Measurements from ENCODE around the gene BAIAP2L1.

BAIAP2L1 gene

DNA sequence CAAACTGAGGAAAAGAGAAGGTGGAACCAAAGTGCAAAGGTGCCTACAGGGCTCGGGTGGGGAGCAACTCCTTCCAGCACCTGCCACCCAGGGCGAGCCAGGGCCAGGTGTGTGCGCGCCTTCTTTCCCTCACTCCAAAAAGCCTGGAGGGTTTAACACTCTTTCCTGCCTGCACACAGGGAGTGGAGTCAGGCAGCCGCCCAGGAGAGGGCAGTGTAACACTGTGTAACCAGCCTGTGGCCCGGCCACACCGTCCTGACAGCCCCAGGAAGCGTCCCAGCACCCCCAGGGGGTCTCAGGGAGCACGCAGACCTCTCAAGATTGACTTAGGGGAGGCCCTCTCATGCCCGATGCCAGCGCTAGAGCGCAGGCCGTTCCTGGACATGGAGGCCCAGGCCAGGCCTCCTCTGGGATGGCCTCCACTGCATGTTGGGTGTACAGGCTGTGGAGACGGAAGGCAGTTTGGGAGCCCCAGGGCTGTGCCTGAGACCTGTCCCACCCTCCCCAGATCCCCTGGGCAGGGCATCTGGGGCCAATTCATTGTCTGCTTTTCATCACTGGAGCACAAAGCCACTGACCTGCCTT lies 106.0 kb downstream of the BAIAP2L1 start:
- TF ChIP-seq EP300 (IDR thresholded peaks at IDR 0.05; ENCODE audit: borderline replicate concordance), result no peak
- peak; percentile 91 for TF ChIP-seq RAD21 (IDR thresholded peaks at IDR 0.05; ENCODE audit: low read depth)

- TF ChIP-seq, protein P1, sequence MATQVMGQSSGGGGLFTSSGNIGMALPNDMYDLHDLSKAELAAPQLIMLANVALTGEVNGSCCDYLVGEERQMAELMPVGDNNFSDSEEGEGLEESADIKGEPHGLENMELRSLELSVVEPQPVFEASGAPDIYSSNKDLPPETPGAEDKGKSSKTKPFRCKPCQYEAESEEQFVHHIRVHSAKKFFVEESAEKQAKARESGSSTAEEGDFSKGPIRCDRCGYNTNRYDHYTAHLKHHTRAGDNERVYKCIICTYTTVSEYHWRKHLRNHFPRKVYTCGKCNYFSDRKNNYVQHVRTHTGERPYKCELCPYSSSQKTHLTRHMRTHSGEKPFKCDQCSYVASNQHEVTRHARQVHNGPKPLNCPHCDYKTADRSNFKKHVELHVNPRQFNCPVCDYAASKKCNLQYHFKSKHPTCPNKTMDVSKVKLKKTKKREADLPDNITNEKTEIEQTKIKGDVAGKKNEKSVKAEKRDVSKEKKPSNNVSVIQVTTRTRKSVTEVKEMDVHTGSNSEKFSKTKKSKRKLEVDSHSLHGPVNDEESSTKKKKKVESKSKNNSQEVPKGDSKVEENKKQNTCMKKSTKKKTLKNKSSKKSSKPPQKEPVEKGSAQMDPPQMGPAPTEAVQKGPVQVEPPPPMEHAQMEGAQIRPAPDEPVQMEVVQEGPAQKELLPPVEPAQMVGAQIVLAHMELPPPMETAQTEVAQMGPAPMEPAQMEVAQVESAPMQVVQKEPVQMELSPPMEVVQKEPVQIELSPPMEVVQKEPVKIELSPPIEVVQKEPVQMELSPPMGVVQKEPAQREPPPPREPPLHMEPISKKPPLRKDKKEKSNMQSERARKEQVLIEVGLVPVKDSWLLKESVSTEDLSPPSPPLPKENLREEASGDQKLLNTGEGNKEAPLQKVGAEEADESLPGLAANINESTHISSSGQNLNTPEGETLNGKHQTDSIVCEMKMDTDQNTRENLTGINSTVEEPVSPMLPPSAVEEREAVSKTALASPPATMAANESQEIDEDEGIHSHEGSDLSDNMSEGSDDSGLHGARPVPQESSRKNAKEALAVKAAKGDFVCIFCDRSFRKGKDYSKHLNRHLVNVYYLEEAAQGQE (IDR thresholded peaks at IDR 0.05; ENCODE audit: low read depth), result no peak
- TF ChIP-seq TEAD4 (IDR thresholded peaks at IDR 0.05), result no peak
- TF ChIP-seq, protein P2, sequence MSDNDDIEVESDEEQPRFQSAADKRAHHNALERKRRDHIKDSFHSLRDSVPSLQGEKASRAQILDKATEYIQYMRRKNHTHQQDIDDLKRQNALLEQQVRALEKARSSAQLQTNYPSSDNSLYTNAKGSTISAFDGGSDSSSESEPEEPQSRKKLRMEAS (IDR thresholded peaks at IDR 0.05), result no peak
- no peak for TF ChIP-seq EP300 (IDR thresholded peaks at IDR 0.05; ENCODE audit: borderline replicate concordance)
- TF ChIP-seq TAF1 (IDR thresholded peaks at IDR 0.05; ENCODE audit: low read depth), result no peak
- no peak for TF ChIP-seq CREB1 (IDR thresholded peaks at IDR 0.05; ENCODE audit: low read depth)
Observed at GRCh38 chr7:98294326-98294725, 106.6 kb downstream of the BAIAP2L1 start.

DNA sequence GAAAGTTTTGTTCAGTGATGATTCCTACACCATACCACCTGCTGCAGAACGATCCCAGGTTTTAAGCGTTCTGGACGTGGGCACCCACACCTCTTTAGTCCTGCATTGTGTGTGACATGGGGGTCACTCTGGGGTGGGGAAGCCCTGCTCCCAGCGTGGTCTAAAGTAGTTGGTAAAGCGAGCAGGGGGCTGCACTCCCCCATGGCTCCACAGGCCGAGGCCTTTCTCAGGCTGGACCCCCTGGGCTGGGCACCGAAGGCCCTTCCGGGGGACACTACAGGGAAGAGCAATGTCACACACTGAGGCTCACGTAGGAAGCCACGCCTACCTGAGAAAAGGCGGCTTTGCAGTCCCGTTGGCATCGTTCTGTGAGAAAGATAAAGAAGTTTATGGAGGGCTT lies 107.1 kb downstream of the BAIAP2L1 start:
- TF ChIP-seq CREB1 (IDR thresholded peaks at IDR 0.05; ENCODE audit: low read depth) (no peak), TAF1 (IDR thresholded peaks at IDR 0.05; ENCODE audit: low read depth) (no peak), TEAD4 (IDR thresholded peaks at IDR 0.05) (no peak), FOXM1 (IDR thresholded peaks at IDR 0.05; ENCODE audit: borderline replicate concordance, low read depth) (no peak)
- TF ChIP-seq, protein P1 (IDR thresholded peaks at IDR 0.05; ENCODE audit: low read depth), result no peak

DNA sequence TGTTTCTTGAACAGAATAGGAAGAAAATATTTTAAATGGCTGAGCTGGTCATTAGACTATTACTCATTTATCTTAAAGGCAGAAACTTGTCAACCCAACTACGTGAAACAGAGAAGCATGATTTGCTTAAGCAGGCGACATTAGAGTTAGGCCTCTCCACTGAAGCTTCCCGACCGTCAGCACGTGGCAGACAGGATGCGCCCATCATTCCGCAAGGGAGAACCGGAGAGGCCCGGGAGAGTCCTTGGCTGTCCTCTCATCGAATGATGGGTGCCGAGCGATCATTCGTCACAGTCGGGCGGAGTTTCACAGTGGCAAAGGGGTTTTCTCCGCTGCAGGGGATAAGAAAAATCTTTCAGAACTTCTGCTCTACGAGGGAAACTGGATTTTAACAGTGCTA lies 107.6 kb downstream of the BAIAP2L1 start:
- TF ChIP-seq EP300 (IDR thresholded peaks at IDR 0.05; ENCODE audit: borderline replicate concordance) (no peak), TAF1 (IDR thresholded peaks at IDR 0.05; ENCODE audit: low read depth) (no peak), CEBPB (IDR thresholded peaks at IDR 0.05) (no peak), USF1 (IDR thresholded peaks at IDR 0.05) (no peak), TEAD4 (IDR thresholded peaks at IDR 0.05) (no peak), ZBTB7A (IDR thresholded peaks at IDR 0.05; ENCODE audit: low read depth) (no peak), TCF12 (IDR thresholded peaks at IDR 0.05; ENCODE audit: low read depth) (no peak), FOXM1 (IDR thresholded peaks at IDR 0.05; ENCODE audit: borderline replicate concordance, low read depth) (no peak)
- TF ChIP-seq, protein P2 (IDR thresholded peaks at IDR 0.05), result no peak

DNA sequence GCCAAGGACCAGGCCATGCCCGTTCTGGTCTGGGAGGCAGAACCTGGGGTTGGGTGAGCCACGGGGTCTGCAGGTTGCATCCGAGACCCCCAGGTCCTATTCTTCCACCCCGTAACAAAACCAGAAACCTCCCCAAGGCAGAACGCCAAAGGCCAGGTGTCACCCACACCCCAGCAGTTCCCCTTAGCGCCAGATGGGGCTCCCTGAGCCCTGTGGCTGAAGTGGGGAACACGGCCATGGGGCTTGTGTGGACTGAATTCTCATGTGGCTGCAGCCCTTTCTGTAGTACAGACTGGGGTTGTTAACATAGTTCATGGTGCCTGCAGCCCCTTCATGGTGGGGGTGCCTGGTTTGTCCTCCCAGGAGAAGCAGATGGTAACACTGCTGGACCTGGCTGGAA lies 109.2 kb downstream of the BAIAP2L1 start:
- TF ChIP-seq CEBPB (IDR thresholded peaks at IDR 0.05), result no peak
- no peak for TF ChIP-seq EP300 (IDR thresholded peaks at IDR 0.05; ENCODE audit: borderline replicate concordance)
- TF ChIP-seq, protein P1 (IDR thresholded peaks at IDR 0.05; ENCODE audit: low read depth), result no peak
- no peak for TF ChIP-seq EGR1 (IDR thresholded peaks at IDR 0.05)
- TF ChIP-seq TCF12 (IDR thresholded peaks at IDR 0.05; ENCODE audit: low read depth), result no peak
- TF ChIP-seq USF1 (IDR thresholded peaks at IDR 0.05), result no peak
- no peak for TF ChIP-seq YY1 (IDR thresholded peaks at IDR 0.05; ENCODE audit: low read depth)
- TF ChIP-seq TAF1 (IDR thresholded peaks at IDR 0.05; ENCODE audit: low read depth), result no peak
- no peak for TF ChIP-seq RAD21 (IDR thresholded peaks at IDR 0.05; ENCODE audit: low read depth)
- no peak for TF ChIP-seq TEAD4 (IDR thresholded peaks at IDR 0.05)
- no peak for TF ChIP-seq CREB1 (IDR thresholded peaks at IDR 0.05; ENCODE audit: low read depth)
- no peak for TF ChIP-seq FOXM1 (IDR thresholded peaks at IDR 0.05; ENCODE audit: borderline replicate concordance, low read depth)
